ENCODE data around the gene BRD4. TPM values are rescaled to one million over a fixed set of nuclear protein-coding genes. Genes with fewer than 3 reads are reported as not detected.

Gene BRD4
- total RNA-seq, 2 experiments from 2014 or later = 33.6 to 143 TPM

GRCh38 chr19:15238639-15239155 lies 93.6 kb downstream of the BRD4 start:
- POLR2A ChIA-PET = no interaction called here
- H3K4me3 ChIP-seq (ENCODE audit: low read depth, low read length, poor library complexity, severe bottlenecking) = no peak overlapping the region
- no peak overlapping the region for H2AFZ ChIP-seq (ENCODE audit: low read length)
- H3K4me2 ChIP-seq (ENCODE audit: low read length) = no peak overlapping the region
- no peak overlapping the region for H3K27ac ChIP-seq (ENCODE audit: low read depth, low read length, poor library complexity, severe bottlenecking)
- no peaks in the 10 kb centered on the region for H3K9me2 ChIP-seq (ENCODE audit: insufficient read depth, low read length)
- TF ChIP-seq EZH2phosphoT487 (IDR thresholded peaks at IDR 0.05; ENCODE audit: borderline replicate concordance, low read depth, low read length) = no peak
- intact Hi-C loops (cut with micrococcal nuclease; ENCODE audit: unreplicated experiment) = no loop called here
- H3K36me3 ChIP-seq (ENCODE audit: insufficient read depth, low read length) = peaks cover 78% of the 10 kb centered on the region
- no peaks in the 10 kb centered on the region for H3K9me3 ChIP-seq (ENCODE audit: low read length)
- no peaks in the 10 kb centered on the region for H3K4me1 ChIP-seq (ENCODE audit: insufficient read depth, low read length, poor library complexity, severe bottlenecking)
- CTCF ChIA-PET (ENCODE audit: unreplicated experiment) = no interaction called here
- DNase-seq (ENCODE audit: low spot score) = no peak
- no peaks in the 10 kb centered on the region for H3K79me2 ChIP-seq (ENCODE audit: insufficient read depth, low read depth, low read length)
- H4K20me1 ChIP-seq (ENCODE audit: insufficient read depth, low read length) = no peaks in the 10 kb centered on the region
- BruUV-seq (replicated peaks) = no TSS peak

DNA sequence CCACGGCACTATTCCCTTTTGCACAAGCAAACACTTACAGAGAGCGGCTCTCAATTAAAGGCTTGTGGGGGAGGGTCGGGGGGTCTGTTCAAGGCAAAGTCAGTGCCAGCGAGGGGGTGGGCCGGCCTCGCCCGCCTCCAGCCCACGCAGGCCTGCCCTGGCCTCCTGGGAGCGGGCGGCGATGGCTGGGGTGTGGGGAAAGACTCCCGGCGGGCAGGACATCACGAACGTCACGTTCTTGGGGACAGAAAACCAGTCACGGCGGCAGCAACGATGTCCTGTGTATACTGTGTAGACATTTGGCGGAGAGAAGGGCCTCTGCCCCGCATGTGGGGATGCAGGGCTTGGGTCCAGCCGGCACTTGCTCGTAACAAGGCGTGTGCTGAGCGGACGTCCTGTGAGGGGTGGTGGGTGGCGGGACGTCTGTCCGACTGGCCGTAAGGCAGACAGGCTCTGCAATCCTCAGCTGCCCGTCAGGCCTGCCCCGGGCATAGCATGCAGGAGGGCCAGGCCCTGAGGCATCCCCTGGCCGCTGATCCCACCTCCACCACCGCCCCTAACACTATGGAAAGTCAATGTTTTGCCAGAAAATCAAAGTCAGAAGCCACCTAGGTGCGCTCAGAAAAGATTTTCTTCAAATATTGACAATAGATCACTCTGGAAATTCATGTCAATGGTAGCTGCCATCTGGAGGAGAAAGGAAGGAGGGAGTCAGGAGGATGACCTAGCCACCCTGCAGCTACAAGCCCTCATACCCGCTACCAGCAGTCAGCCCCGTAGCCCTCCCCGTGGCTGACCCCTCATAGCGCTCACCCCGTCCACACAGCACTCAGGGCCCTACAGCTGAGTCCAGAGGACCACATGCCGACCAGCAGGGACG lies 94.3 kb downstream of the BRD4 start:
- Histone ChIP-seq H4K20me1 (ENCODE audit: insufficient read depth, low read length) (no peaks in the 10 kb centered on the region), H3K4me2 (ENCODE audit: low read length) (no peak overlapping the region), H3K9me3 (ENCODE audit: low read length) (no peaks in the 10 kb centered on the region), H3K36me3 (ENCODE audit: insufficient read depth, low read length) (peaks cover 72% of the 10 kb centered on the region), H2AFZ (ENCODE audit: low read length) (no peak overlapping the region), H3K4me1 (ENCODE audit: insufficient read depth, low read length, poor library complexity, severe bottlenecking) (no peaks in the 10 kb centered on the region), H3K9me2 (ENCODE audit: insufficient read depth, low read length) (no peaks in the 10 kb centered on the region), H3K4me3 (ENCODE audit: low read depth, low read length, poor library complexity, severe bottlenecking) (no peak overlapping the region), H3K79me2 (ENCODE audit: insufficient read depth, low read depth, low read length) (no peaks in the 10 kb centered on the region), H3K27ac (ENCODE audit: low read depth, low read length, poor library complexity, severe bottlenecking) (no peak overlapping the region)
- ChIA-PET CTCF (ENCODE audit: unreplicated experiment) (no interaction called here), POLR2A (no interaction called here)
- TF ChIP-seq, protein P1, sequence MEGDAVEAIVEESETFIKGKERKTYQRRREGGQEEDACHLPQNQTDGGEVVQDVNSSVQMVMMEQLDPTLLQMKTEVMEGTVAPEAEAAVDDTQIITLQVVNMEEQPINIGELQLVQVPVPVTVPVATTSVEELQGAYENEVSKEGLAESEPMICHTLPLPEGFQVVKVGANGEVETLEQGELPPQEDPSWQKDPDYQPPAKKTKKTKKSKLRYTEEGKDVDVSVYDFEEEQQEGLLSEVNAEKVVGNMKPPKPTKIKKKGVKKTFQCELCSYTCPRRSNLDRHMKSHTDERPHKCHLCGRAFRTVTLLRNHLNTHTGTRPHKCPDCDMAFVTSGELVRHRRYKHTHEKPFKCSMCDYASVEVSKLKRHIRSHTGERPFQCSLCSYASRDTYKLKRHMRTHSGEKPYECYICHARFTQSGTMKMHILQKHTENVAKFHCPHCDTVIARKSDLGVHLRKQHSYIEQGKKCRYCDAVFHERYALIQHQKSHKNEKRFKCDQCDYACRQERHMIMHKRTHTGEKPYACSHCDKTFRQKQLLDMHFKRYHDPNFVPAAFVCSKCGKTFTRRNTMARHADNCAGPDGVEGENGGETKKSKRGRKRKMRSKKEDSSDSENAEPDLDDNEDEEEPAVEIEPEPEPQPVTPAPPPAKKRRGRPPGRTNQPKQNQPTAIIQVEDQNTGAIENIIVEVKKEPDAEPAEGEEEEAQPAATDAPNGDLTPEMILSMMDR (conservative IDR thresholded peaks at IDR 0.05; ENCODE audit: low read length) = no peak
- no peak for TF ChIP-seq EZH2phosphoT487 (IDR thresholded peaks at IDR 0.05; ENCODE audit: borderline replicate concordance, low read depth, low read length)
- DNase-seq (ENCODE audit: low spot score) = no peak
- intact Hi-C loops (cut with micrococcal nuclease; ENCODE audit: unreplicated experiment) = no loop called here
- no TSS peak for BruUV-seq (replicated peaks)

DNA sequence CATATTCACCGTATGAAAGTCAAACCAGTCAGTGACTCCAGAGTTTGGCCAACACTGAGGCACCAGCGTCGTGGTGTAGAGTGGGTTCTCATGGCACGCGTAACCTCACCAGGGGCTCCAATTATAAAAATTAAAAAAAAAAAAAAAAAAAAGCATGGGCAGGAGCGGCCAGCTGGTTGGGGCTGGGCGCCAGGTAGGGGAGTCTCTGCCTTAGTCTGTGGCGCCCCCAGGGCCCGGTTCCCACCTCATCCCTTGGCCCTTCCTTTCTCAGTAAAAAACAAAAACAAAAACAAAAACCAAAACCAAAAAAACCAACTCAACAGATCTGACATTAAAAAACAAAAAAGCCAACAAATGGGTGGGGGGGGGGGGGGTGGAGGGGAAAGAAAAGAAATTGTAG lies 95.5 kb downstream of the BRD4 start:
- H4K20me1 ChIP-seq (ENCODE audit: insufficient read depth, low read length) = no peaks in the 10 kb centered on the region
- BruUV-seq (replicated peaks) = no TSS peak
- H3K36me3 ChIP-seq (ENCODE audit: insufficient read depth, low read length) = peaks cover 64% of the 10 kb centered on the region

More for the DNA sequence above, 95.5 kb downstream of the BRD4 start:
- H3K9me2 ChIP-seq (ENCODE audit: insufficient read depth, low read length) = no peaks in the 10 kb centered on the region
- no peak overlapping the region for H3K27ac ChIP-seq (ENCODE audit: low read depth, low read length, poor library complexity, severe bottlenecking)
- H3K79me2 ChIP-seq (ENCODE audit: insufficient read depth, low read depth, low read length) = no peaks in the 10 kb centered on the region
- H3K9me3 ChIP-seq (ENCODE audit: low read length) = no peaks in the 10 kb centered on the region
- no peak for DNase-seq (ENCODE audit: low spot score)
- H3K4me2 ChIP-seq (ENCODE audit: low read length) = no peak overlapping the region
- TF ChIP-seq EZH2phosphoT487 (IDR thresholded peaks at IDR 0.05; ENCODE audit: borderline replicate concordance, low read depth, low read length) = no peak
- TF ChIP-seq, protein P1 (conservative IDR thresholded peaks at IDR 0.05; ENCODE audit: low read length) = no peak
- no peak overlapping the region for H3K4me3 ChIP-seq (ENCODE audit: low read depth, low read length, poor library complexity, severe bottlenecking)
- POLR2A ChIA-PET = no interaction called here
- no peak overlapping the region for H2AFZ ChIP-seq (ENCODE audit: low read length)
- intact Hi-C loops (cut with micrococcal nuclease; ENCODE audit: unreplicated experiment) = no loop called here
- no peaks in the 10 kb centered on the region for H3K4me1 ChIP-seq (ENCODE audit: insufficient read depth, low read length, poor library complexity, severe bottlenecking)
- CTCF ChIA-PET (ENCODE audit: unreplicated experiment) = no interaction called here

Measured in OCI-LY7 (cell line).